Hematopoietic multipotent progenitor cell (in vitro differentiated cells): ENCODE data around the gene PPARG. TPM values are rescaled to one million over a fixed set of nuclear protein-coding genes. Genes with fewer than 3 reads are reported as not detected.
"Not testable (repeated sequence)": the region's sequence is repeated elsewhere in the genome, so short reads cannot be mapped to it uniquely, and the experiment has no call there.

Experiments used
- DNase-seq, 3 donors: peaks; one replicate each; pipeline ENCODE4 v3.0.0-alpha.2; 2011 to 2015; ENCODE audit warnings: low read depth in 2 of 3, low spot score in 2 of 3
- total RNA-seq: library from RNA; depleted of rRNA; stranded (reverse); fragments of >200 nt; gene quantifications from one replicate; pipeline ENCODE4 v1.2.3, GENCODE V29; 2012

Gene PPARG
- total RNA-seq, 1 donor: not detected

GRCh38 chr3:12278566-12278965 is 10.3 kb upstream of the PPARG start:
- DNase-seq: no peak

- DNase-seq: no peak
Measured at GRCh38 chr3:12279591-12280326, 9.1 kb upstream of the PPARG start.

GRCh38 chr3:12280357-12280806 is 8.5 kb upstream of the PPARG start:
- DNase-seq: no peak

GRCh38 chr3:12284591-12284990 is 4.3 kb upstream of the PPARG start:
- DNase-seq: no peak

- no peak for DNase-seq
Measured at GRCh38 chr3:12285003-12285555, 3.8 kb upstream of the PPARG start.

- not testable (repeated sequence) for DNase-seq
Measured at GRCh38 chr3:12285779-12286178, 3.1 kb upstream of the PPARG start.

GRCh38 chr3:12286504-12286903 is 2.4 kb upstream of the PPARG start:
- no peak for DNase-seq

GRCh38 chr3:12286927-12287726 is 1.7 kb upstream of the PPARG start:
- peak in 1 of 3 donors; percentile 14 for DNase-seq

- DNase-seq: peak in 1 of 3 donors; percentile 14
Measured at GRCh38 chr3:12287727-12288181, 1.1 kb upstream of the PPARG start.

GRCh38 chr3:12289524-12289923 is 654 bp downstream of the PPARG start:
- DNase-seq: no peak

GRCh38 chr3:12292770-12293169 is 3.9 kb downstream of the PPARG start:
- no peak for DNase-seq

GRCh38 chr3:12294885-12295580 is 6.2 kb downstream of the PPARG start:
- no peak for DNase-seq

GRCh38 chr3:12296511-12296910 is 7.6 kb downstream of the PPARG start:
- DNase-seq: no peak

- no peak for DNase-seq
Measured at GRCh38 chr3:12299026-12299425, 10.2 kb downstream of the PPARG start.

GRCh38 chr3:12300137-12300536 is 11.3 kb downstream of the PPARG start:
- DNase-seq: no peak

- no peak for DNase-seq
Measured at GRCh38 chr3:12301031-12301430, 12.2 kb downstream of the PPARG start.

- no peak for DNase-seq
Measured at GRCh38 chr3:12301513-12301912, 12.6 kb downstream of the PPARG start.

- no peak for DNase-seq
Measured at GRCh38 chr3:12302564-12302963, 13.7 kb downstream of the PPARG start.

- no peak for DNase-seq
Measured at GRCh38 chr3:12303534-12303933, 14.7 kb downstream of the PPARG start.

- DNase-seq: peak in 1 of 3 donors; percentile 38
Measured at GRCh38 chr3:12303993-12304392, 15.1 kb downstream of the PPARG start.

GRCh38 chr3:12307136-12307535 is 18.3 kb downstream of the PPARG start:
- DNase-seq: no peak
